Epithelial cell of esophagus (primary cell): Measurements from ENCODE around the gene VKORC1.
"Not testable (repeated sequence)": the region's sequence is repeated elsewhere in the genome, so short reads cannot be mapped to it uniquely, and the experiment has no call there.

ENCODE experiments used
- DNase-seq: peaks from one replicate; pipeline ENCODE4 v3.0.0; 2010; ENCODE audit warnings: low read depth
- H3K4me3 ChIP-seq: 2 replicates; pipeline ENCODE4 v1.5.1; 2011; ENCODE audit warnings: mild to moderate bottlenecking, low read length, control low read depth
- TF ChIP-seq, protein P1 (sequence below): IDR thresholded peaks from 2 replicates; pipeline ENCODE4 v1.5.1; 2011; ENCODE audit warnings: low read depth, mild to moderate bottlenecking, low read length, control low read depth, inconsistent platforms; ENCODE audit not compliant: insufficient read depth; ENCODE audit errors: missing control alignments

The VKORC1 gene

DNA sequence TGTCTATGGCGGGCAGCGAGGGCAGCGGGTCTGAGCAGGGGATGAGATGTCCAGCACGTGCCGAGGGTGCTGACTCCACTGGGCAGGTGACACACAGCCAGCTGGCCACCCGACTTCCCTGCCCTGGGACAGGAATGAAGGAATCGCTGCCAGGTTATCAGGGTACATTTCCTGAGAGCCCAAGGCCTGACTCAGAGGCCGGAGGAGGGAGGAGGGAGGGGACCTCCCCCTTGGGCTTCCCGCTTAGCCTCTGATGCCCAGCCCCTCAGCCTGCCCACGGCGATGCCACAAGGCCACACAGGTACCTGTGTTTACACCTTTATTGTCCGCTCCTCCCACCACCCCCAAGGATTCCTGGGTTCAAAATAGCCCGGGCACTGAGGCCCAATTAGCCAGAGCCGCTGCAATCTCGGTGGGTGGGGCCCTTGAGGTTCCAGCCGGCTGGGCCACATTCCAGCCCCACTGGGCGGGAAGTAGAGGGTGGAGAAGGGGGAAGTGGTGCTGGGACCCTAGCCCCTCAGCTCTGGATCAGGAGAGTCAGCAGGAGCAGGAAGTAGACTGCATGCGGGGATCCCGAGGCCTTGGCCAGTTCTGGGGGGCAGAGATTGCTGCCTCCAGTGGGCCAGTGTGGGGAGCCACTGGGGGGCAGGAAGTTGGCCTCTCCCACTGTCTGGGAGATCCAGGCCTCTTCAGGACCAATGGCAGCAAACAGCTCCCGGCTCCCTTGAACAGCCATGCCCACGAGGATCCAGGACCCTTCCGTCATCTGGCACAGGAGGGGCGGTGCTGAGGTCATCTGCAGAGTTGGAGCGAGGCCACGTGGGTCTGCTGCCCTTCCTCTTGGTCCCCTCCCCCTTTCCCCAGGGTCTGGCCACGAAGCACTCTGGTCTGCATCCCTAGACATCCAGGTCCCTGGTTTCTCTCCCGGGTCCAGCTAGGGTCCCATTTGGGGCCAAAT lies 44.3 kb upstream of the VKORC1 start:
- no peak overlapping the region for H3K4me3 ChIP-seq
- peak; percentile 87 for DNase-seq

DNA sequence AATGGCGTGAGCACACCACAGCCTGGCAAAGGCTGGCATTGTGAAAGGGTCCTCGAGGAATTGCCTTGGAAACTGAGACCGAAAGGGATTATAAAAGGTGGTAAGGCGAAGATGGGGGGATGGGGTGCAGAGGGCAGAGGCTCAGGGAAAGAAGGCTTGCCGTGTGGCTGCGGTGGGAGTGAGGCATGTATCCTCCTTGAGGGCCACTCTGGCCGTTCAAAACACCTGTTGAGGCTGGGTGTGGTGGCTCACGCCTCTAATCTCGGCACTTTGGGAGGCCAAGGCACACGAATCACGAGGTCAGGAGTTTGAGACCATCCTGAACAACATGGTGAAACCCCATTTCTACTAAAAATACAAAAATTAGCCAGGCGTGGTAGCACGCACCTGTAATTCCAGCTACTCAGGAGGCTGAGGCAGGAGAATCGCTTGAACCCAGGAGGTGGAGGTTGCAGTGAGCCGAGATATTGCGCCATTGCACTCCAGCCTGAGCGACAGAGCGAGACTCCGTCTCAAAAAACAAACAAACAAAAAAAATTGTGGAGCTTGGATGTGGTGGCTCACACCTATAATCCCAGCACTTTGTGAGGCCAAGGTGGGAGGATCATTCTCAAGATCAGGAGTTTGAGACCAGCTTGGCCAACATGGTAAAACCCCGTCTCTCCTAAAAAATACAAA lies 42.4 kb upstream of the VKORC1 start:
- not testable (repeated sequence) for H3K4me3 ChIP-seq, DNase-seq

More for the DNA sequence above, 44.3 kb upstream of the VKORC1 start:
- TF ChIP-seq, protein P1, sequence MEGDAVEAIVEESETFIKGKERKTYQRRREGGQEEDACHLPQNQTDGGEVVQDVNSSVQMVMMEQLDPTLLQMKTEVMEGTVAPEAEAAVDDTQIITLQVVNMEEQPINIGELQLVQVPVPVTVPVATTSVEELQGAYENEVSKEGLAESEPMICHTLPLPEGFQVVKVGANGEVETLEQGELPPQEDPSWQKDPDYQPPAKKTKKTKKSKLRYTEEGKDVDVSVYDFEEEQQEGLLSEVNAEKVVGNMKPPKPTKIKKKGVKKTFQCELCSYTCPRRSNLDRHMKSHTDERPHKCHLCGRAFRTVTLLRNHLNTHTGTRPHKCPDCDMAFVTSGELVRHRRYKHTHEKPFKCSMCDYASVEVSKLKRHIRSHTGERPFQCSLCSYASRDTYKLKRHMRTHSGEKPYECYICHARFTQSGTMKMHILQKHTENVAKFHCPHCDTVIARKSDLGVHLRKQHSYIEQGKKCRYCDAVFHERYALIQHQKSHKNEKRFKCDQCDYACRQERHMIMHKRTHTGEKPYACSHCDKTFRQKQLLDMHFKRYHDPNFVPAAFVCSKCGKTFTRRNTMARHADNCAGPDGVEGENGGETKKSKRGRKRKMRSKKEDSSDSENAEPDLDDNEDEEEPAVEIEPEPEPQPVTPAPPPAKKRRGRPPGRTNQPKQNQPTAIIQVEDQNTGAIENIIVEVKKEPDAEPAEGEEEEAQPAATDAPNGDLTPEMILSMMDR: no peak

DNA sequence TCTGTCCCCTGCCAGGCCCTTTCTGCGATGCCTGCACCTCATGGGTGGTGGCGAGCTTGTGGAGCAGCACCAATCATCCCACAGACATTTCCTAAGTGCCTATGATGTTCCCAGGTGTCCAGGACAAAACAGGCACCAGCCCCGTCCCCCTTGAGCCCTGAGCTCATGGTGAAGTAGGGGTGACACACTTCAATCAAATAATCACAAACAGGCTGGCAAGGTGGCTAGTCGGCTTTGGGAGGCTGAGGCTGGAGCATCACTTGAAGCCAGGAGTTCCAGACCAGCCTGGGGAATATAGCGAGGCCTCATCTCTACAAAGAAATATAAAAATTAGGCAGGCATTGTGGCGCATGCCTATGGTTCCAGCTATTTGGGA lies 41.7 kb upstream of the VKORC1 start:
- DNase-seq: no peak
- TF ChIP-seq, protein P1: no peak
- no peak overlapping the region for H3K4me3 ChIP-seq

DNA sequence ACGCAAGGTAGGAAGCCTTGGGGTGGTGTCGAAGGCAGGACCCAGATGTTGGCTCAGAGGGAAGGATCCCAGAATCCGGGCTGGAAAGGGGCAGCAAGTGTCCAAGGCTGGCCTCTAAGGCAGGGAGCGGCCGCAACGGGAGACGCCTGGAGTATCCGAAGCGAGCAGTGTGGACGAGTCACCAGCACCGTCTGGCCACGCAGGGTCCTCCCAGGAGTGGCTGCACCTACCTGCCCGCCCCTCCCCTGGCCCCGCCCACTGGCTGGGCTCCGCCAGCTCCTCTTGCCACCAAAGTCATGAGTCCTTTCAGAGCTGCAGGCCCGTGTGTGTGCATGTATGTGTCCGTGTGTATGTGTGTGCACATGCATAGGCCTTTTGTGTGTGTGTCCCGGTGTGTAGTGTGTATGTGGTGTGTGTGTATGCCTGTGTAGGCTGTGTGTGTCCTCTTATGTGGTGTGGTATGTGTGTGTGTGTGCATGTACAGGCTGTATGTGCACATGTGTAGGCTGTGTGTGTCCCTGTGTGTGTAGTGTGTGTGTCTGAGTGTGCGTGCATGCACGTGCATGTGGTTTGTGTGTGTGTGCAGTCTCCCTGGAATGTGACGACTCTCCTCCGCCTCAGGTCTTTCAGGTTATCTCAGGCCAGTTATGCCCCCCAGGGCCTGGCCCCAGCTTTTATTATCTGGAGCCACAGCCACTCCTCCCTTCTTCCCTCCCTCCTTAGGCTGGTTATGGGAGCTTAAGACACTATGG lies 41.1 kb upstream of the VKORC1 start, which contains the start of gene PRSS8:
PRSS8 (minus strand) TSS at position 193 of the 752 bp plus-strand sequence. CDS start 229 bp downstream, outside the sequence.
- TF ChIP-seq, protein P1: no peak
- peak within 1 kb of the TSS; percentile 83 for H3K4me3 ChIP-seq
- DNase-seq: peak; percentile 90

DNA sequence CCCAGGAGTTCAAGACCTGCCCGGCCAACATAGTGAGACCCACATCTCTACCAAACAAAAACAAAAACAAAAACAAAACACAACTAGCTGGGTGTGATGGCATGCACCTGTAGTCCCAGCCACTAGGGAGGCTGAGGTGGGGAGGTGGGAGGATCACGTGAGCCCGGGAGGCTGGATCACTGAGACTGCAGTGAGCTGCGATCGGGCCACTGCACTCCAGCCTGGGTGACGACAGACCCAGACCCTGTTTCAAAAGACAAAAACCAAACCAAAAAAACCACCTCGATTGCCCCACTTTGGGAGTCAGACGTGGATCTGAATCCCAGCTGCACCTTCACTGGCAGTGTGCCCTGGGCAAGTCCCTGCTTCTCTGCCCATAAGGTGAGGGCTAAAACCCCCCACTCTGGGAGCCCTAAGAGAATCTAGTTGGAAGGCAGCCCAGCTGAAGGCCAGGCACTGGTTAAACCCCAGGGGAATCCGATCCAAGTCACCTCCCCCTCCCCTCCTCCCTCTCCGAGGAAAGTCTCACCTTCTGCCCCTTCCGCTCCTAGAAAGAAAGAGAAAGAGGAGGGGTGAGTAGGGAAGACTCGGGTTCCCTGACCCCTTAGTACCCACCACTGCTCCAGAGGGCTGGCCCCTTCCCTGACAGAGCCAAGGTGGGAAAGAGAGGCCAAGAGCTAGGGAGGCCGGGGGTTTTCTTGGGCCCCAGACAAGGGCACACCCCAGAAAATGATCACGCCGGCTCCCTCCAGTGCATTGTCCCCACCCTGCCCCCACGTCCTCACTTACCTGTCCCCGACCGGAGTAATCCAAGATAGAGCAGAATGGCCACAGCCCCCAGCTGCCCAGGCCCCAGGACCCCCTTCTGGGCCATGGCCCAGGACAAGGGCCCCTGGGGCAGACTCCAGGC lies 40.3 kb upstream of the VKORC1 start:
- peak overlapping the region; percentile 83 for H3K4me3 ChIP-seq
- DNase-seq: peak; percentile 73
- TF ChIP-seq, protein P1: peak; percentile 48

DNA sequence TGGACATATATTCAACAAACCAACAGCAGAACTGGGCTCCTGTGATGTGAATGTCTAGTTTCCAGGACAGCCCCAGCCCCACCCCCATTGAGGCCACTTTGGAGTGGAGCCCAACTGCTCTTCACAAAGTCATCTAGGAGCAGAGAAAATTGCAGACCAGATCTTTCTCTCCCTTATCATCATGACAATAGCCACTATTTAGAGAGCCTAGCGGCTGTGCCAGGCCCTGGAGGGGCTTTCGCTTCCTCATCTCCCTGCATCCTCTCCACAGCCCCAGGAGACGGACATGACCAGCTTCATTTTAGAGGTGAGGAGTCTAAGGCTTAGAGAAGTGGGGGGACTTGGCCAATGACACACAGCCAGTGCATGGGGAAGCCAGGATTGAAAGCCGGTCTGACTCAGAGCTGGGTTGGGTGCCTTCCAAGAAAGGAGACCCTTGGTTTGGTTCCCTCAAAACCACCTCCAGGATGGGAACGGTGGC lies 39.5 kb upstream of the VKORC1 start:
- peak overlapping the region; percentile 83 for H3K4me3 ChIP-seq
- TF ChIP-seq, protein P1: no peak
- peak; percentile 64 for DNase-seq
